Prostate gland (tissue), 2 donors: ENCODE data around the gene CLDN24.

ENCODE experiments used
- POLR2A ChIP-seq: fragments of 450-650 bp; IDR thresholded peaks from one replicate; pipeline ENCODE4 v1.6.1; 2016; ENCODE audit warnings: antibody characterized with exemption, mild to moderate bottlenecking
- TF ChIP-seq, protein P1 (sequence below), 4 experiments: fragments of 200-600 bp in 2 of 4; fragments of 450-650 bp in 2 of 4; sonication (generic) in 2 of 4; IDR thresholded peaks; 1 replicate in 3 of 4; 2 replicates in 1 of 4; pipeline ENCODE4 v1.5.1; 2016 to 2019; ENCODE audit warnings: antibody characterized with exemption in 4 of 4, mild to moderate bottlenecking in 2 of 4, moderate library complexity in 2 of 4

GRCh38 chr4:183300070-183300469, 22.2 kb downstream of the CLDN24 start:
- TF ChIP-seq, protein P1, sequence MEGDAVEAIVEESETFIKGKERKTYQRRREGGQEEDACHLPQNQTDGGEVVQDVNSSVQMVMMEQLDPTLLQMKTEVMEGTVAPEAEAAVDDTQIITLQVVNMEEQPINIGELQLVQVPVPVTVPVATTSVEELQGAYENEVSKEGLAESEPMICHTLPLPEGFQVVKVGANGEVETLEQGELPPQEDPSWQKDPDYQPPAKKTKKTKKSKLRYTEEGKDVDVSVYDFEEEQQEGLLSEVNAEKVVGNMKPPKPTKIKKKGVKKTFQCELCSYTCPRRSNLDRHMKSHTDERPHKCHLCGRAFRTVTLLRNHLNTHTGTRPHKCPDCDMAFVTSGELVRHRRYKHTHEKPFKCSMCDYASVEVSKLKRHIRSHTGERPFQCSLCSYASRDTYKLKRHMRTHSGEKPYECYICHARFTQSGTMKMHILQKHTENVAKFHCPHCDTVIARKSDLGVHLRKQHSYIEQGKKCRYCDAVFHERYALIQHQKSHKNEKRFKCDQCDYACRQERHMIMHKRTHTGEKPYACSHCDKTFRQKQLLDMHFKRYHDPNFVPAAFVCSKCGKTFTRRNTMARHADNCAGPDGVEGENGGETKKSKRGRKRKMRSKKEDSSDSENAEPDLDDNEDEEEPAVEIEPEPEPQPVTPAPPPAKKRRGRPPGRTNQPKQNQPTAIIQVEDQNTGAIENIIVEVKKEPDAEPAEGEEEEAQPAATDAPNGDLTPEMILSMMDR (IDR thresholded peaks at IDR 0.05): no peak
- no peak for TF ChIP-seq POLR2A
